HEK293 (cell line): Measurements from ENCODE around the gene ZNF311.

Experiments used
- GLI2 ChIP-seq: fragments of 450-650 bp; formaldehyde crosslinking; IDR thresholded peaks from 2 replicates; pipeline ENCODE4; 2017; ENCODE audit warnings: missing biosample characterization, missing genetic modification characterization, low read depth, borderline replicate concordance
- HOXD13 ChIP-seq: sonication (generic); formaldehyde crosslinking; IDR thresholded peaks from 2 replicates; pipeline ENCODE4 v1.8.0; 2022; ENCODE audit warnings: missing genetic modification reagents, borderline replicate concordance
- PRDM4 ChIP-seq: fragments of 450-650 bp; formaldehyde crosslinking; IDR thresholded peaks from 2 replicates; pipeline ENCODE4 v1.5.1; 2017; ENCODE audit warnings: missing biosample characterization, missing genetic modification characterization
- YY1 ChIP-seq: fragments of 450-650 bp; formaldehyde crosslinking; IDR thresholded peaks from 2 replicates; pipeline ENCODE4 v1.5.1; 2018; ENCODE audit warnings: missing biosample characterization, missing genetic modification characterization
- ZBTB48 ChIP-seq: fragments of 450-650 bp; formaldehyde crosslinking; IDR thresholded peaks from 2 replicates; pipeline ENCODE4 v1.5.1; 2016; ENCODE audit warnings: missing biosample characterization, missing genetic modification characterization
- ZEB2 ChIP-seq: fragments of 450-650 bp; formaldehyde crosslinking; IDR thresholded peaks from 2 replicates; pipeline ENCODE4 v1.5.1; 2016; ENCODE audit warnings: missing biosample characterization, missing genetic modification characterization
- ZFP3 ChIP-seq: fragments of 450-650 bp; formaldehyde crosslinking; IDR thresholded peaks from 2 replicates; pipeline ENCODE4 v1.5.1; 2016; ENCODE audit warnings: low read depth, missing biosample characterization, missing genetic modification characterization
- ZFP41 ChIP-seq: fragments of 450-650 bp; formaldehyde crosslinking; IDR thresholded peaks from 2 replicates; pipeline ENCODE4 v1.5.1; 2016; ENCODE audit warnings: missing biosample characterization, missing genetic modification characterization, borderline replicate concordance
- ZNF121 ChIP-seq: fragments of 450-650 bp; formaldehyde crosslinking; IDR thresholded peaks from 2 replicates; pipeline ENCODE4 v1.5.1; 2016; ENCODE audit warnings: missing biosample characterization, missing genetic modification characterization
- ZNF133 ChIP-seq: fragments of 450-650 bp; formaldehyde crosslinking; IDR thresholded peaks from 2 replicates; pipeline ENCODE4 v1.5.1; 2016; ENCODE audit warnings: missing biosample characterization, missing genetic modification characterization
- ZNF174 ChIP-seq: fragments of 450-650 bp; formaldehyde crosslinking; IDR thresholded peaks from 2 replicates; pipeline ENCODE4 v1.5.0; 2017; ENCODE audit warnings: missing biosample characterization, mild to moderate bottlenecking, missing genetic modification characterization
- ZNF2 ChIP-seq: fragments of 450-650 bp; formaldehyde crosslinking; IDR thresholded peaks from 2 replicates; pipeline ENCODE4 v1.5.1; 2016; ENCODE audit warnings: missing biosample characterization, missing genetic modification characterization
- ZNF214 ChIP-seq: fragments of 450-650 bp; formaldehyde crosslinking; IDR thresholded peaks from 2 replicates; pipeline ENCODE4 v1.5.1; 2017; ENCODE audit warnings: missing biosample characterization, mild to moderate bottlenecking, missing genetic modification characterization, borderline replicate concordance
- ZNF274 ChIP-seq, 2 experiments: fragments of 200-500 bp in 1 of 2; fragments of 450-650 bp in 1 of 2; sonication (Bioruptor generic) in 1 of 2; formaldehyde crosslinking in 1 of 2; IDR thresholded peaks; 2 replicates each; pipeline versions ENCODE4 v1.5.1 to v1.6.1; 2014 to 2016; ENCODE audit warnings: borderline replicate concordance in 1 of 2, inconsistent platforms in 1 of 2, low read length in 1 of 2, missing biosample characterization in 1 of 2, missing genetic modification characterization in 1 of 2
- ZNF324 ChIP-seq: fragments of 450-650 bp; formaldehyde crosslinking; IDR thresholded peaks from 2 replicates; pipeline ENCODE4 v1.5.1; 2016; ENCODE audit warnings: missing biosample characterization, missing genetic modification characterization
- ZNF350 ChIP-seq: fragments of 450-650 bp; formaldehyde crosslinking; IDR thresholded peaks from 2 replicates; pipeline ENCODE4 v1.5.0; 2017; ENCODE audit warnings: missing biosample characterization, mild to moderate bottlenecking, missing genetic modification characterization
- ZNF37A ChIP-seq: fragments of 450-650 bp; IDR thresholded peaks from 2 replicates; pipeline ENCODE4 v1.5.1; 2018; ENCODE audit warnings: missing biosample characterization, missing genetic modification characterization
- ZNF416 ChIP-seq: fragments of 450-650 bp; formaldehyde crosslinking; IDR thresholded peaks from 2 replicates; pipeline ENCODE4 v1.5.1; 2016; ENCODE audit warnings: missing biosample characterization, missing genetic modification characterization
- ZNF514 ChIP-seq: fragments of 450-650 bp; formaldehyde crosslinking; IDR thresholded peaks from 2 replicates; pipeline ENCODE4 v1.5.1; 2016; ENCODE audit warnings: missing biosample characterization, missing genetic modification characterization
- ZNF529 ChIP-seq: fragments of 450-650 bp; formaldehyde crosslinking; IDR thresholded peaks from 2 replicates; pipeline ENCODE4 v1.5.1; 2017; ENCODE audit warnings: missing genetic modification characterization, missing biosample characterization; ENCODE audit not compliant: insufficient replicate concordance
- ZNF544 ChIP-seq: fragments of 450-650 bp; formaldehyde crosslinking; IDR thresholded peaks from 2 replicates; pipeline ENCODE4 v1.5.0; 2017; ENCODE audit warnings: missing biosample characterization, missing genetic modification characterization
- ZNF585B ChIP-seq: fragments of 450-650 bp; formaldehyde crosslinking; IDR thresholded peaks from 2 replicates; pipeline ENCODE4 v1.5.1; 2016; ENCODE audit warnings: missing biosample characterization, missing genetic modification characterization
- ZNF600 ChIP-seq: fragments of 450-650 bp; formaldehyde crosslinking; IDR thresholded peaks from 2 replicates; pipeline ENCODE4 v1.5.1; 2016; ENCODE audit warnings: missing biosample characterization, missing genetic modification characterization
- ZNF621 ChIP-seq: fragments of 450-650 bp; formaldehyde crosslinking; IDR thresholded peaks from 2 replicates; pipeline ENCODE4 v1.5.1; 2017; ENCODE audit warnings: missing biosample characterization, missing genetic modification characterization
- ZNF677 ChIP-seq: fragments of 450-650 bp; IDR thresholded peaks from 2 replicates; pipeline ENCODE4 v1.5.0; 2018; ENCODE audit warnings: missing biosample characterization, mild to moderate bottlenecking, missing genetic modification characterization, moderate library complexity
- ZNF707 ChIP-seq: fragments of 450-650 bp; formaldehyde crosslinking; IDR thresholded peaks from 2 replicates; pipeline ENCODE4 v1.5.1; 2016; ENCODE audit warnings: missing biosample characterization, missing genetic modification characterization
- ZSCAN23 ChIP-seq: fragments of 450-650 bp; formaldehyde crosslinking; IDR thresholded peaks from 2 replicates; pipeline ENCODE4 v1.5.1; 2016; ENCODE audit warnings: missing biosample characterization, missing genetic modification characterization
- ZSCAN30 ChIP-seq: fragments of 450-650 bp; IDR thresholded peaks from 2 replicates; pipeline ENCODE4 v1.5.1; 2018; ENCODE audit warnings: missing biosample characterization, mild to moderate bottlenecking, missing genetic modification characterization, moderate library complexity
- TF ChIP-seq, protein P1 (sequence below): fragments of 450-650 bp; formaldehyde crosslinking; IDR thresholded peaks from 2 replicates; pipeline ENCODE4 v1.5.1; 2016; ENCODE audit warnings: missing biosample characterization, missing genetic modification characterization
- TF ChIP-seq, protein P2 (sequence below): fragments of 450-650 bp; formaldehyde crosslinking; IDR thresholded peaks from 2 replicates; pipeline ENCODE4 v1.5.1; 2017; ENCODE audit warnings: missing biosample characterization, missing genetic modification characterization
- TF ChIP-seq, protein P3 (sequence below): fragments of 450-650 bp; formaldehyde crosslinking; IDR thresholded peaks from 2 replicates; pipeline ENCODE4 v1.5.1; 2017; ENCODE audit warnings: missing biosample characterization, missing genetic modification characterization
- TF ChIP-seq, protein P4 (sequence below): fragments of 450-650 bp; formaldehyde crosslinking; IDR thresholded peaks from 2 replicates; pipeline ENCODE4 v1.5.1; 2016; ENCODE audit warnings: missing biosample characterization, missing genetic modification characterization, borderline replicate concordance

Gene ZNF311

DNA sequence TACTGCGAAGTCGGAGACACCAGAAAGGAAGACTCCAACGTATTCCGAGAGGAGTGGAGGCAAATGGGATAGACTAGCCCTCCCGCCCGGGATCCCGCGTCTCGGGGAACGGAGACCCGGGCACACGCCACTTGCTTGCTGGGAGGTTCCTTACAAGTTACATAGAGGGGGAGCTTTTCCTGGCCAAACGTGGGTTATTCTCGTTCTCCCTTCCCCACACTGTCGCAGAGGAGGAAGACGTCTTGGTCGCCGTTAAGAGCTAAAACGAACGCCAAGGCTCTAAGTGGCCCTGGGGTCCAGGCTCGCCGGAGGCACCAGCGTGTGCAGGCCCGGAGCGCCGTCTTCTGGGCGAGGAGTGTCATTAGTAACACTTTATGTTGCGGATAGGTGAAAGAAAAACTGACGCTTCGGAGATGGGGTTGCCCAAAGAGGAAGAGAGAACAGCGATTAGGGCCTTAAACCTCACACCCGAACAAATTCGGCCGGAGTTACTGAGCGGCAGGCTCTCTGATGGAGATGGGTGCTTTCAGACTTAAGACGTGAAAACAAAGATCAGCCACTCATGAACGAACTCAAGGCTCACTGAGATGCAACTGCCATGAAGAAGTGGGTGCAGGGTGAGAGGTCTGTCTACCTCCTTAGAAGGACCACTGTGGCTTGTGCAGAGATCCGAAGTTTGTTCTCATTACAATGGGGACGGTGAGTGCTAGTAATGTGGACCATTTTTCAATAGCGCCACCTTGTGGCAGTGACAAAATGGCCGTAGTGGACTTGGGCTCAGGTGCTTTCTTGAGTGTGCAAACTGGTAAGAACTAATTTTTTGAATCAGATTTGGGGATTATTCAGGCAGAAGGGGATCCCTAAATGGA, 11.7 kb upstream of the ZNF311 start (continued):
- TF ChIP-seq, protein P1, sequence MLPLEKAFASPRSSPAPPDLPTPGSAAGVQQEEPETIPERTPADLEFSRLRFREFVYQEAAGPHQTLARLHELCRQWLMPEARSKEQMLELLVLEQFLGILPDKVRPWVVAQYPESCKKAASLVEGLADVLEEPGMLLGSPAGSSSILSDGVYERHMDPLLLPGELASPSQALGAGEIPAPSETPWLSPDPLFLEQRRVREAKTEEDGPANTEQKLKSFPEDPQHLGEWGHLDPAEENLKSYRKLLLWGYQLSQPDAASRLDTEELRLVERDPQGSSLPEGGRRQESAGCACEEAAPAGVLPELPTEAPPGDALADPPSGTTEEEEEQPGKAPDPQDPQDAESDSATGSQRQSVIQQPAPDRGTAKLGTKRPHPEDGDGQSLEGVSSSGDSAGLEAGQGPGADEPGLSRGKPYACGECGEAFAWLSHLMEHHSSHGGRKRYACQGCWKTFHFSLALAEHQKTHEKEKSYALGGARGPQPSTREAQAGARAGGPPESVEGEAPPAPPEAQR: no peak
- no peak for TF ChIP-seq ZNF350 (tag by site-specific recombination)
- peak; percentile 73 for TF ChIP-seq ZEB2 (tag by site-specific recombination)
- TF ChIP-seq ZNF274 (IDR thresholded peaks at IDR 0.05; ENCODE audit: low read length): no peak
- TF ChIP-seq ZNF274 (tag by site-specific recombination; IDR thresholded peaks at IDR 0.05; ENCODE audit: borderline replicate concordance): no peak
- TF ChIP-seq ZNF2: peak; percentile 97
- no peak for TF ChIP-seq ZNF585B (tag by site-specific recombination)
- TF ChIP-seq ZSCAN30: no peak; the same call in 1 of the 2 replicates
- TF ChIP-seq ZSCAN23: no peak
- TF ChIP-seq HOXD13: no peak
- no peak for TF ChIP-seq ZNF529
- TF ChIP-seq YY1 (tag by site-specific recombination): peak; percentile 60
- TF ChIP-seq, protein P2, sequence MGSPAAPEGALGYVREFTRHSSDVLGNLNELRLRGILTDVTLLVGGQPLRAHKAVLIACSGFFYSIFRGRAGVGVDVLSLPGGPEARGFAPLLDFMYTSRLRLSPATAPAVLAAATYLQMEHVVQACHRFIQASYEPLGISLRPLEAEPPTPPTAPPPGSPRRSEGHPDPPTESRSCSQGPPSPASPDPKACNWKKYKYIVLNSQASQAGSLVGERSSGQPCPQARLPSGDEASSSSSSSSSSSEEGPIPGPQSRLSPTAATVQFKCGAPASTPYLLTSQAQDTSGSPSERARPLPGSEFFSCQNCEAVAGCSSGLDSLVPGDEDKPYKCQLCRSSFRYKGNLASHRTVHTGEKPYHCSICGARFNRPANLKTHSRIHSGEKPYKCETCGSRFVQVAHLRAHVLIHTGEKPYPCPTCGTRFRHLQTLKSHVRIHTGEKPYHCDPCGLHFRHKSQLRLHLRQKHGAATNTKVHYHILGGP (tag by site-specific recombination): no peak
- TF ChIP-seq ZFP41 (tag by site-specific recombination): no peak
- TF ChIP-seq, protein P3, sequence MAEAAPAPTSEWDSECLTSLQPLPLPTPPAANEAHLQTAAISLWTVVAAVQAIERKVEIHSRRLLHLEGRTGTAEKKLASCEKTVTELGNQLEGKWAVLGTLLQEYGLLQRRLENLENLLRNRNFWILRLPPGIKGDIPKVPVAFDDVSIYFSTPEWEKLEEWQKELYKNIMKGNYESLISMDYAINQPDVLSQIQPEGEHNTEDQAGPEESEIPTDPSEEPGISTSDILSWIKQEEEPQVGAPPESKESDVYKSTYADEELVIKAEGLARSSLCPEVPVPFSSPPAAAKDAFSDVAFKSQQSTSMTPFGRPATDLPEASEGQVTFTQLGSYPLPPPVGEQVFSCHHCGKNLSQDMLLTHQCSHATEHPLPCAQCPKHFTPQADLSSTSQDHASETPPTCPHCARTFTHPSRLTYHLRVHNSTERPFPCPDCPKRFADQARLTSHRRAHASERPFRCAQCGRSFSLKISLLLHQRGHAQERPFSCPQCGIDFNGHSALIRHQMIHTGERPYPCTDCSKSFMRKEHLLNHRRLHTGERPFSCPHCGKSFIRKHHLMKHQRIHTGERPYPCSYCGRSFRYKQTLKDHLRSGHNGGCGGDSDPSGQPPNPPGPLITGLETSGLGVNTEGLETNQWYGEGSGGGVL: no peak
- no peak for TF ChIP-seq ZNF121 (tag by site-specific recombination)
- TF ChIP-seq ZFP3 (tag by site-specific recombination): no peak
- TF ChIP-seq ZNF37A: no peak
- peak; percentile 72 for TF ChIP-seq ZNF600 (tag by site-specific recombination)
- TF ChIP-seq ZNF416: no peak
- TF ChIP-seq ZNF707 (tag by site-specific recombination): no peak
- TF ChIP-seq ZNF621: no peak
- no peak for TF ChIP-seq ZNF677
- TF ChIP-seq ZNF544 (tag by site-specific recombination): no peak
- TF ChIP-seq PRDM4: 0 out of 2 replicates have a peak, but pooled peaks have one; percentile 17
- TF ChIP-seq, protein P4, sequence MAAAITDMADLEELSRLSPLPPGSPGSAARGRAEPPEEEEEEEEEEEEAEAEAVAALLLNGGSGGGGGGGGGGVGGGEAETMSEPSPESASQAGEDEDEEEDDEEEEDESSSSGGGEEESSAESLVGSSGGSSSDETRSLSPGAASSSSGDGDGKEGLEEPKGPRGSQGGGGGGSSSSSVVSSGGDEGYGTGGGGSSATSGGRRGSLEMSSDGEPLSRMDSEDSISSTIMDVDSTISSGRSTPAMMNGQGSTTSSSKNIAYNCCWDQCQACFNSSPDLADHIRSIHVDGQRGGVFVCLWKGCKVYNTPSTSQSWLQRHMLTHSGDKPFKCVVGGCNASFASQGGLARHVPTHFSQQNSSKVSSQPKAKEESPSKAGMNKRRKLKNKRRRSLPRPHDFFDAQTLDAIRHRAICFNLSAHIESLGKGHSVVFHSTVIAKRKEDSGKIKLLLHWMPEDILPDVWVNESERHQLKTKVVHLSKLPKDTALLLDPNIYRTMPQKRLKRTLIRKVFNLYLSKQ (tag by site-specific recombination): no peak
- TF ChIP-seq GLI2 (tag by site-specific recombination): no peak
- no peak; the same call in 1 of the 2 replicates for TF ChIP-seq ZNF324 (tag by site-specific recombination)
- no peak for TF ChIP-seq ZNF214 (tag by site-specific recombination)
- peak; percentile 42; the same call in 1 of the 2 replicates for TF ChIP-seq ZBTB48 (tag by site-specific recombination)
- TF ChIP-seq ZNF514: no peak
- no peak for TF ChIP-seq ZNF133
- no peak for TF ChIP-seq ZNF174 (tag by site-specific recombination)
